ENCODE data around the gene SPRY1.

Gene SPRY1

GRCh38 chr4:123433573-123433972, 37.0 kb downstream of the SPRY1 start:
- no peak for TF ChIP-seq CTCF (IDR thresholded peaks at IDR 0.05; ENCODE audit: insufficient read depth, low read length)
- no peak for TF ChIP-seq REST (IDR thresholded peaks at IDR 0.05; ENCODE audit: insufficient replicate concordance, low read depth)
- TF ChIP-seq SPI1 (IDR thresholded peaks at IDR 0.05; ENCODE audit: borderline replicate concordance, low read depth), result no peak
- TF ChIP-seq POLR2AphosphoS5 (IDR thresholded peaks at IDR 0.05; ENCODE audit: low read depth), result no peak
- TF ChIP-seq GABPA (IDR thresholded peaks at IDR 0.05; ENCODE audit: low read depth), result no peak

GRCh38 chr4:123433976-123434375, 37.4 kb downstream of the SPRY1 start:
- Histone ChIP-seq H3K4me3 (replicated peaks; ENCODE audit: insufficient read depth, low read length) (no peak overlapping the region), H3K27ac (replicated peaks) (no peak overlapping the region), H3K27me3 (ENCODE audit: insufficient read depth, poor library complexity, severe bottlenecking) (no peaks in the 10 kb centered on the region)
- TF ChIP-seq REST (IDR thresholded peaks at IDR 0.05; ENCODE audit: insufficient replicate concordance, low read depth) (no peak), SPI1 (IDR thresholded peaks at IDR 0.05; ENCODE audit: borderline replicate concordance, low read depth) (no peak), POLR2AphosphoS5 (IDR thresholded peaks at IDR 0.05; ENCODE audit: low read depth) (no peak), GABPA (IDR thresholded peaks at IDR 0.05; ENCODE audit: low read depth) (no peak), CTCF (IDR thresholded peaks at IDR 0.05; ENCODE audit: insufficient read depth, low read length) (no peak)
- DNase-seq (ENCODE audit: low read depth in 1 of 2, low spot score in 1 of 2), result no peak

More at GRCh38 chr4:123433573-123433972, 37.0 kb downstream of the SPRY1 start:
- no peaks in the 10 kb centered on the region for H3K27me3 ChIP-seq (ENCODE audit: insufficient read depth, poor library complexity, severe bottlenecking)
- DNase-seq (ENCODE audit: low read depth in 1 of 2, low spot score in 1 of 2), result no peak
- no peak overlapping the region for H3K27ac ChIP-seq (replicated peaks)
- no peak overlapping the region for H3K4me3 ChIP-seq (replicated peaks; ENCODE audit: insufficient read depth, low read length)

- Histone ChIP-seq H3K4me3 (replicated peaks; ENCODE audit: insufficient read depth, low read length) (no peak overlapping the region), H3K27ac (replicated peaks) (no peak overlapping the region), H3K27me3 (ENCODE audit: insufficient read depth, poor library complexity, severe bottlenecking) (no peaks in the 10 kb centered on the region)
- no peak for DNase-seq (ENCODE audit: low read depth in 1 of 2, low spot score in 1 of 2)
- TF ChIP-seq CTCF (IDR thresholded peaks at IDR 0.05; ENCODE audit: insufficient read depth, low read length) (no peak), REST (IDR thresholded peaks at IDR 0.05; ENCODE audit: insufficient replicate concordance, low read depth) (no peak), GABPA (IDR thresholded peaks at IDR 0.05; ENCODE audit: low read depth) (no peak), SPI1 (IDR thresholded peaks at IDR 0.05; ENCODE audit: borderline replicate concordance, low read depth) (no peak)
Measured at GRCh38 chr4:123435246-123436113, 38.9 kb downstream of the SPRY1 start.
